Right ventricle myocardium superior (tissue), 1 donor: ENCODE measurements around the gene ARHGEF9. TPM values are rescaled to one million over a fixed set of nuclear protein-coding genes. Genes with fewer than 3 reads are reported as not detected.

ENCODE experiments used
- ATAC-seq: fragments of 200-7000 bp; cut with Tn5 transposase; one replicate; pipeline ENCODE4 v1.9.1; 2020; ENCODE audit warnings: mild to moderate bottlenecking; ENCODE audit not compliant: poor library complexity
- DNase-seq: peaks from one replicate; pipeline ENCODE4 v3.0.0-alpha.2; 2020
- intact Hi-C: fragments of 100-400 bp; cut with DNase I; formaldehyde crosslinking; loops from one replicate; pipeline ENCODE4 v1.11.2; 2022
- total RNA-seq: library from RNA; stranded (reverse); fragmentation: NEBNext Ultra II Directional; extraction: Animal tissue kit (Norgen Biotek cat#: 25700); gene quantifications from one replicate; pipeline ENCODE4 v1.2.1, GENCODE V29; 2021
- donor health status: DM: no; HTN: yes; CAD: no; lungs with severe emphysema.

ARHGEF9 gene
- total RNA-seq, 1 donor from 2014 or later, result 34.7 TPM

DNA sequence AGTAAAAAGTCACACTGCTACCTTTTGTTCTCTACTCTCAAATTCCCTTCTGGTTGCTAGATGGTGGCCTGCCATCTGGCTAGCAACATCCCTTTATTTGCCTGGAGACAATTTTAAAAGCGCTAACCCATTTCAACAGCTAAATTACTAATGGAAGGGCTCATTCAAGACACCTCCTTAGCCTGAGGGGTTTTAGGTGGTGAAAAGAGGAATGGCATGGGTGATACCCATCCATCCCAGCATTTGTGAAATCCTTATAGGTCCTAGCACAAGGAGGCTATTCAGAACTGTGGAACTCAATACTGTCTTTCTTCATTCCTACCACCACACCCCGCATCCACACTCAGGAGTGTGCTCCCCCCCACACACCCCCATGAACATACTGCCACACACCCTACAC is 33.5 kb downstream of the ARHGEF9 start:
- ATAC-seq (no peak), DNase-seq (no peak)
- intact Hi-C loops, result loop anchor here (5.0 kb wide), 1 partner anchor 39 kb away; no protein-coding TSS in a partner anchor

DNA sequence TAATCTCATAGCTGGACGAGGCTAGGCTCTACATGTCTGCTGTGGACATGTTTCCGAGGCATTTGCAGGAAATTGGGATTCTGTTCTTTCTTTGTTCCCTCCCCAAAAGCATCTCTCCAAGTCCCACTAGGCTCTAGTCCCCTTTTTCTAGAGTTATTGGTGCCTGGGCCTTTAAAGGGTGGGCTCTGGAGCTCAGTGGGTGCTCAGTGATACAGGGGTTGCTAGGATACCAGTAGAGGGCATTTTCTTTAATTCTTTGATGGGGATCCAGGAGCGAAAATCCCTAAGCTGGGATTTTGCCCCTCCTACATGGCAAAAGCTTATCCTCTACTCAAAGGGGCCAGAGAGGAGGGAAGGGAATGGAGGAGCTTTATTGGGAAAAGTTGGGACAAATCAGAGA is 34.2 kb downstream of the ARHGEF9 start:
- intact Hi-C loops, result loop anchor here (5.0 kb wide), 1 partner anchor 39 kb away; no protein-coding TSS in a partner anchor
- DNase-seq (no peak), ATAC-seq (no peak)

DNA sequence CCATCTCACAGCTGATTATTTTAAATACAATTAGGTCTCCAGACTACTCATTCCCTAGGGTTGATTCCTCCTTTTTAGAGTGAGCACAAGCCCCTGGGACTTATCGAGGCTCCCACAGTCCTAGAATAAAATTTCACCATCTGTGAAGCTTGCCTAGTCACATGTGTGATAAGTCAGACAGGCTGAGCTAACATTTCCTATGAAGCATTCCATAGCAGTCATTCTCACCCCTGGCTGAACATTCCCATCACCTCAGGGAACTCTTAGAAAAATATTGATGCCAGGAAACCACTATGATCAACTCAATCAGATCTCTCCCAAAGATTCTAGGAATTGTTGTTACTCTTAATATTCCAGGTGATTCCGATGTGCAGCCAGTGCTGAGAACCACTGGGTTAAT is 37.7 kb downstream of the ARHGEF9 start:
- DNase-seq, result no peak
- peak; percentile 84 for ATAC-seq
- intact Hi-C loops, result no loop called here

DNA sequence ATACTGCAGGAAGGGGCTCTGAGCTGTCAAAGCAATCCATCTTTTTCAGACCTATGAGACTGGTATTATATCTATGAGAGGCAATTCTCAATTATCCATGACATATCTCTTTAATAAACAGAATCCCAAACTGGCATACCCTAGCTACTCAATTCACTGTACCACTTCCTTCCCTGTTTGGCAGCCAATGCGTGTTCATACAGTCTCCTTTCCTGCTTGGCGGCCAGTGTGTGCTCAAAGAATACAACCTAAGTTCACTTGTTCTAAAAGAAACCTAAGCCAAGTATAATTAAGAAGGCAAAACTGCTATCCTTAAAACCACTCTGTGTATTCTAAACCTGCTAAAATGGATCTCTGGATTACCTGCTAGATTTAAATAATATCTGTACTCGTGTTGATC is 38.3 kb downstream of the ARHGEF9 start:
- DNase-seq (no peak), ATAC-seq (peak; percentile 53)
- intact Hi-C loops, result no loop called here

DNA sequence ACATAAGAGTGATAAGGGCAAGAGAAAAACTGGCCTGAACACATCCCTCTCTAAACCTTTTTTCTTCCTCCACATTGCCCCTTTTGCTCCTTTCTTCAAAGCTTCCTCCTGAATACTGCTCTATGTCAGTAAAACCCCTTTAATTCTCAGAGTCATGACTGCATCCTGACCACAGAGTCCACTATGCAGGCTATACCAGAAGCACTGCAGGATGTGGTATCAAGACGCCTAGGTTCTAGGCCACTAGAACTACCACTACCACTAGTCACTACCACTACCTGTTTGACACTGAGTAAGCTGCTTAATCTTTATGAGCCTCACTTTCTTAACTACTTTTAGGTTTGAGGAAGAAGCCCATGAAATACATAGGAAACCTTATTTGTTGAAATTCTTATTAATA is 38.7 kb downstream of the ARHGEF9 start:
- DNase-seq (no peak), ATAC-seq (no peak)
- intact Hi-C loops, result no loop called here

DNA sequence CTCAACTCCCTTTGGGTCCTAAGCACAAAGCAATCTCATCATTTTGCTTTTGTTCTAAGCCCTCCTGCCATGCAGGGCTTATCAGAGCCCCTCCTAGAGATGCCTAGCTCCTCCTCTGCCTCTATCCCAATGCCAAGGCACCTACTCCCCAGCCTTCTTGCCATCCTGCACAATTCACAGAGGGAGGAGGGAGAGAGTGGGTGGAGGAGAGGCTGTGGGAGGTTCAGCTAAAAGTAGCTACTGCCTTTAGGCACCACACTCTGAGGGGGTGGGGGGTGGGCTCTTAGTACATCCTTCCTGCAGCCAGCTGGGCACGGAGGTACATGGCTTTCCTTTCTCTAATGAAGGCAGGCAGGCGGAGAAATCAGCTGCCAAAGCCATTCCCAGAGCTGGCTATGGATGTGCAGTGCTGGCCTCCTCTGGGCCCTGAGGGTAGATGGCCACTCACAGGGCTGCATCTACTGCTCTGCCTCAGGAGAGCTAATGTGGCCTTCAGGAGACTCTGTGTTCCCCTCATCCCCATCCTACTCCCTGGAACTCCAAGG is 40.1 kb downstream of the ARHGEF9 start:
- intact Hi-C loops, result no loop called here
- ATAC-seq, result no peak
- no peak for DNase-seq

DNA sequence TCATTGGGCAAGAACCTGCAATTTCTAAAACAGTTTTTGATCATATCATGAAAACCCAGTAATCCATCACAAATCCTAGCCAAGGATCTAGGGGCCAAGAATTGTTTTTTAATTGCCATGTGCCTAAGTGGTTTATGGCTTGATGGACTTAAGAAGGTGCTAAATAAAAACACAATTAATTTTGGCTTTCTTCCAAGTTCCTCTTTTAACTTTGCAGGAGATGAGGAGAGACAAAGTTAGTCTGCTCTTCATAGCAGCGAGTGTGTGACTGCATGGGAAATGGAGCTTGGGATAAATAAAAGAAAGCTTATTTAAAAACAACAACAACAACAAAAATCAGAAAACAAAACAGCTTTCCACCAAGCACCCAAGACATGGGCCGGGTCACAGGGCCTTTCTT is 41.4 kb downstream of the ARHGEF9 start:
- no peak for DNase-seq
- ATAC-seq, result no peak
- intact Hi-C loops, result no loop called here

DNA sequence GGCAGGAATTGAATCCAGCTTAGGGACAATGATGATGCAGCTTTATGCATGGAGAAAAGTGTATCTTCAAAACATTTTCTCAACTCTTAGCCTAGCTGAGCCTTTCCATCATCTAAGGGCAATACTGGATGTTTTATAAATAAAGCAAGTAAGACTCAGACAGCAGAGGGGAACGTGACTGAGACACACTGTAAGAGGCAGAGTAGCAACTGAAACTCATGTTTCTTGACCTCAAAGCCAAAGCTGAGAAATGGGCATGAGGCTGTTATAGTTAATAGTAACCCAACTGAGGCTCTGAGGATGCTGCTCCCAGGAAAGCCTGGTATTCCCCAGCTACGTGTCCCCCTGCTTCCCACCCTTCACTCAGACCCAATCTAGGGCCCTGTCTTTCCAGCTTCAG is 44.6 kb downstream of the ARHGEF9 start:
- intact Hi-C loops, result no loop called here
- no peak for DNase-seq
- ATAC-seq, result no peak

DNA sequence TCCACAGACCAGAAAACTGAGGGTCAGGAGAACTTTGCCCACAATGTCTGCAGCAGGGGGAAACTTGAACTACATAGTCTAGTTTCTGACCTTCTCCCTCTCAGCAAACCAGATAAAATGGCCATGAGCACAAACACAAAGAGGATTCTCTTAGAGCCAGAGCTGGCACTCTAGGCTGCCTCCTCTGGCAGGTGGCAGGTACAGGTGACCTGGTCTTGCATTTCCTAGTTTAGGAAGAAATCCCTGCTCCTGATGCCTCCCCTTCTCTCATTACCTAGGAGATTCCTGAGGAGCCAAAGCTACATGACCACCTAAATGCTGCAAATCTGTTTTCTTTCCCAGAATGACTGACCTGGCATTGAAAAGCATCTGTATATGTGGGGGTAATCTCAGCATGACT is 45.1 kb downstream of the ARHGEF9 start:
- ATAC-seq (no peak), DNase-seq (no peak)
- intact Hi-C loops, result no loop called here

DNA sequence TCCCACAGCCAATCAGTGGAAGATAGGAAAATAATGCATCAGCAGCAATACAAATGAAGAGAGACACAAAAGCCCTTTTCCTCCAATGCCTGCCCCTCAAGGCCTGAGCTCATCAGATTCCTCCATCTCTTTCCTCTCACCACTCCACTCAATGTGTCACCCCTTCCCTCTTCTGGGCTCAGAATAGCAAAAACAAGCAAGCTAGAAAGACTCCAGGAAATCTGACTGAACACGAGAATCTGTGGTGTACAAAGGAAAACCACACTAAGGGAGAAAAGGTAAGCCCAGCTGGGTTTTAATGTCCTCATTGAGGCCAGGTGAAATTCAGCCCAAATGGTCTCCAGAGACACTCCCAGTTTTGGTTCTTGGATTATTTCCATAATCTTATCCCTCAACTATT is 46.3 kb downstream of the ARHGEF9 start:
- no peak for ATAC-seq

DNA sequence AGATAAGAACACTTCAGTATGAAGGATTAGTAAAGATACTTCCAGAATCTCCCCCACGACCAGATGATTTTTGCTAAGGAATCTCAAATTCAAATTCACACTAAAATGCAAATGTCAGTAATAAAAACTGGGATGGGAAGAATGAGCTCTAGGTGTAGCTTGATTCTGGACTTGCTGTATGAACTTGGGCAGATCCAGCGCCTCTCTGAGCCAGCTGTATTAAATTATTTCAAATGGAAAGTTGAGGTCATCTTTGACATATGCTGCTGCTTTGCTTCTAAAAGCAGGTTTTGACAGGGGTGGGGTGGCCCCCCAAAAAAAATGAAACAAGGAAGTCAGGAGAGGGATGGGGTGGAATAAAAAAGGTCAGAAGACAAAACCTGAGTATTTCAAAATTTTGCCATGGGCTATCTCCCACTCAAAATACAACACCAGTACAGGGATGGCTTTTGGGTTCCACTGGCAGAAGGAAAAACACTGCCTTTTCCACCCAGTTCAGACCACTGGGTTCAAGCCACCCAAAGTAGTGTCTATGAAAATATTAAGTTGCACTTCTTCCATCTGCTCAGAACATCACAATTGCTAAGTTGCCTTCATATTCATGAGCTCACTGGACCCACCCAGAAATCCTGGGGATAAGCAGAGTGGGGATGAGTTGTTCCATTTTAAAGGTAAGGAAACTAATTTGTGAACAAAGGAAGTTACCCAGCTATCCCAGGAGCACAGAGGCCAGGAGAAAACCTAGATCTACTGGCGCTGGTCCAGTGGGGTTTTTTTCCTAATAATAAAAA is 47.7 kb downstream of the ARHGEF9 start:
- DNase-seq (no peak), ATAC-seq (no peak)
- intact Hi-C loops, result no loop called here

More for the DNA sequence above, 46.3 kb downstream of the ARHGEF9 start:
- intact Hi-C loops, result no loop called here
- DNase-seq, result no peak

DNA sequence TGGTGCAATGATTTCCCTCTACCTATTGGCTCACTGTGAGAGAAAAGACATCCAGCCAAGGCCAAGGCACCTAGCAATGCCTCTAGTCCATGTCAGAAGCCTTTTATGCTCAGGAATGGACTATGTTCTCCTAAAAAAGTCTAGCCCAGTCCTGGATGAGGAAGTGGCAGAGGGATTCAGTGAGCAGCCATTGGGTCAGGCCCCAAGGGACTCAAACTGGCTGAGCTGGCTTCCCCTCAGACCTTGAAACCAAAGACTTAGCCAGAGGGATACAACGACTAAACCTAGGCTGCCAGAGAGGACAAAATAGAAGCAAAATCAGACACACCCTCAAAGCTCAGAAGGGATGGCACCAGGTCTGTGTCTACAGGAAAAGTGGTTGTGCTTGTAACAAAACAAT is 49.1 kb downstream of the ARHGEF9 start:
- intact Hi-C loops, result no loop called here
- DNase-seq (no peak), ATAC-seq (no peak)

DNA sequence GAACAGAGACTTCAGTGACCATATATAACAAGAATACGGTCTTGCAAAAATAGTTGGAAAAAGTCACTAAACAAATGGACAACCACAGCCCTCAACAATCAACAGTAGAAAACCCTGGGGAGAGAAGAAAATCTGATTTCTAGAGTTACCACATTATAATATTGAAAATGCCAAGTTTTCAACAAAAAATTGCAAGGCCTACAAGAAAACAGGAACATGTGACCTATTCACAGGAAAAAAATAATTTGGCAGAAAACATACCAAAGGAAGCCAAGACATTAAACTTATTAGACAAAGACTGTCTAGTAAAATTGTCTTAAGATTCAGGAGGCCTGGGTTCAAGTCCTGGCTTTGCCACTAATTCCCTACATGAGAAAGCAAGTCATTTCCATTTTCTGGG is 64.7 kb downstream of the ARHGEF9 start:
- ATAC-seq, result no peak

DNA sequence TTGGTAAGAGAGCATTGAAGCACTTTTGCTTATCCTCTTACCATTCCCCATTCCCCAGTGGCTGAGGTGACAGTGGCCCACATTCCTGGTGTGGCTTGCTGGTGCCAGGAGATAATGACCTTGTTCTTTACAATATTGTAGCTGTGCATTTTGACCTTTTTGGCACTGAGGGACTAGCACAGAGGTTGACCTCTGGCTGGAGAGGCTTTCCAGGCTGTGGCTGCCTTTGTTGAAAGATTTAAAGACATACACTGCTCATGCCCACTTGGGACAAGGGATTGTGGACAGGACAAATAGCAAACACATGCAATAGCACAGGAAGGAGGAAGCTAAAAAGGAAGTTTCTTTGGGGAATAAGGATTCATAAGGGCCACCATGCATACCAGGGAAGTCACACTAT is 65.4 kb downstream of the ARHGEF9 start:
- DNase-seq (no peak), ATAC-seq (peak; percentile 76)
- intact Hi-C loops, result no loop called here

More for the DNA sequence above, 64.7 kb downstream of the ARHGEF9 start:
- intact Hi-C loops, result no loop called here
- DNase-seq, result no peak

DNA sequence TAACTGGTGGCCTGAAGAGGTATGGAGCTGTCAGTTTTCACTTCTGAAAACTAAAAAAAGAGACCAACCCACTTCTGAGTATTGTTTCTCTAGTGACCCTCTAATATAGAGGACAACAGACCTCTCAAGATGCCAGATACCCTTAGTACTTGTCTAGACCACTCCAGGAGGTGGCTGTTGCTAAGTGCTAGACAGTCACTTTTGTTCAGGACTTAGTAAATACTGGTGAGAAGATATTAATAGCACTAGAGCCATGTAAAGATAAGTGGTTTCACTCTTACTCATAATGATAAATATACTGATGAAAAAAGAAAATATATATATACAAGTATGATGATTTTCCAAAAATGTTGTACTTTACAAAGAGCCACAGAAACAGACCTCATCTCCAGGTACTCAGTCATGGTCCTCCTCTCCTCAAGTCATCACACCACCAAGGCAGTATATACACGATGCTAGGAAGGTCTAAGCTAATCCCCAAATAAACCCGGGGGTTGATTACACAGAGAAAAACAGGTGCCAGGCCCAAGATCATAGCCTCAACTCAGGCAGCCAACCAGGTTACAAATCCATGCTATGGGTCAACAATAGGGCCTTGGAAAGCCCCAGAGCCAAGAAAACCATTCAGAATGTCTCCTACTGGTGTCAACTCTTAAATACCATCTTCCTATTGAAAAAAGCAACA is 66.9 kb downstream of the ARHGEF9 start:
- peak; percentile 37 for ATAC-seq
- no peak for DNase-seq
- intact Hi-C loops, result no loop called here

DNA sequence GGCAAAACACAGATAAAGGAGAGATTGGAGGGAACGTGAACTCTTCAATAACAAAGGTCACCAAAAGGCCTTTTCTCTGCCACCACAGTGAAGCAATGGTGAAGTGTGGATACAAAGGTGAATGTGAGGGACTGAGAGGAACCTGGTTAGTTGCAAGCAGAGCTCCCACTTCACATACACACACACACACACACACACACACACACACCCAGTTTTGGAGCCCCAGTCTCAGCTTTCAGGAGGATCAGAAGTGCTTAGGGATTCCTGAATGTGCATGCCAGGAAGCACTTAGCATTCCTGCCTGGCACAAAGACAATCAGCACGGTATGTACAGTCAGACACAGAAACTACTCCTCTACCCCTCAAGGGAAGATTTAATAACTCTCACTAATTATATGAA is 71.5 kb downstream of the ARHGEF9 start:
- DNase-seq, result peak; percentile 43
- ATAC-seq, result peak; percentile 95
- intact Hi-C loops, result loop anchor here (5.0 kb wide), 1 partner anchor 39 kb away; a partner anchor contains a TSS

DNA sequence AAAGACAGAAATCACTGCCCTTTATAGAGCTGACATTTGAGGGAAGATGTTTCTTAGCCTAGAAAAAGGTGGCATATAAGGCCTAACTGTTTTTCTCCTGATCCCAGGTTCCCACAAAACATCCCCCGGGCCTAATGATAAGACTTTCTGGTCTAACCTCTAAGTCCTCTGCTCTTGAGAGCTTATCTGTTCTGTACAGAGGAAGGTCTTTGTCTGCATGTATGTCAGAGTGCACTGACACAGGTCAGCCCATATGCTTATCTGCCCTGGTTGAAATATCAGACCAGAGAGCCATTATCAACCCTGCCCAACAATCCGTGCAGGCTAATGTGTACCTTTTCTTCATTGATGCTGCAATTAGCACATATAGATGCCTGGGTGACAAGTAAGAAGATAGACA is 76.2 kb downstream of the ARHGEF9 start:
- ATAC-seq, result no peak
- intact Hi-C loops, result no loop called here
- DNase-seq, result no peak

DNA sequence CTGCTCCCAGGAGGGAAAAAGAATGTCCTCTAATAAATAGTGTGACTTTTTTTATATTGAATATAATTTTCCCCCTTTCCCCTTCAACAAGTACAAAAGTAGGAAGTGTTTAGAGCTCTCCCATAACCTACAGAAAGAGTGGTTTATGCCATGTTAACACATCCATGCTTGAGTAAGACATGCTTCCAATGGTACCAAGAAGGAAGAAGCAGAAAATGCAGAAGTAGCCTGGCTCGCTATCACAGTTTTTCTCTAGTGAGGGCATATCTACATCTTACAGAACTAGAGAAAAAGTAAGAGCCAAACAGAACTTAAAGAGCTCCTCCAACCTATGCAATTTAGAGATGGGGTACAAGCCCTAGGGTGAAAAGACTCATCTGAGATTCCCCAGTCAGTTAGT is 82.5 kb downstream of the ARHGEF9 start:
- no peak for ATAC-seq
- intact Hi-C loops, result no loop called here

DNA sequence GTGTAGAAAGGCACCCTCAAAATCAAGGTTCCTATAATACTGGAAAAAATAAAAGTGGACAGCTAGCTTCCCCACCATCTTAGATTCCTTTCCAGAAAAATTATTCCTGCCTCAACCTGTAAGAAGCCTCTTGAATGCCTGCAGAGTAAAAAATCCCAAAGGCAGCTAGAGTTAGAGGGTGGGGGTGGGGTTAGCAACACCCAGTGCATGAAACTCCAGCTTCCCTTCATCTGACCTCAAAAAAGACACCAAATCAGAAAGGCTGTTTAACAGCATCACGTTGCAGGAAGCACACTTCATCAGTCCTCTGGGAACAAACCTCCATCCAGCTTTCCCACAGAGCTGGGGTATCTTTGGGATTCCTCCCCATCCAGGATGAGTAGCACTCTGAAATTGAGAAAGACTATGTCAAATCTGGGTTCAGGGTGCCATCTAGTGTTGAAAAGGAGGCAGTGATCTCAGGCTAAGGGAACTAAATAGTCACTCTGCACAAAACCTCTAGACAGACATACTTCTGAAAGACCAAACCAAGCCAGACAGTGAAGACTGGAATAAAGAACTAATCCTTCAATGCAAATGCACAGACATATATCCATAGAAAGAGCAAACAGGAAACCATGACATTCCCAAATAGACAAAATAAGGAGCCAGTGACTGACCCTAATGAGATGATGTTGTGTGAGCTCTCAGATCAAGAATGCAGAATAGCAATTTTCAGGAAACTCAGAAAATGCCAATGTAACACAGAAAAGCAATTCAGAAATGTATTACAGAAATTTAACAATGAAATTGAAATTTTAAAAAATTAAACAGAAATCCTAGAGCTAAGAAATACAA is 97.9 kb downstream of the ARHGEF9 start:
- intact Hi-C loops, result no loop called here
- DNase-seq, result no peak
- peak; percentile 52 for ATAC-seq

More for the DNA sequence above, 82.5 kb downstream of the ARHGEF9 start:
- DNase-seq, result no peak
